HepG2 (cell line): ENCODE measurements around the gene CIITA. TPM values are rescaled to one million over a fixed set of nuclear protein-coding genes. Genes with fewer than 3 reads are reported as not detected.

Experiments used
- CBFB ChIP-seq: sonication (generic); formaldehyde crosslinking; IDR thresholded peaks from 2 replicates; pipeline ENCODE4 v1.4.0; 2020; ENCODE audit warnings: missing genetic modification reagents
- GPN1 ChIP-seq: sonication (generic); formaldehyde crosslinking; IDR thresholded peaks from 2 replicates; pipeline ENCODE4 v1.5.1; 2020; ENCODE audit warnings: missing genetic modification reagents, borderline replicate concordance
- HMGA1 ChIP-seq: sonication (generic); formaldehyde crosslinking; conservative IDR thresholded peaks from 2 replicates; pipeline ENCODE4 v1.4.0; 2020; ENCODE audit warnings: missing genetic modification reagents
- HNRNPUL1 ChIP-seq: fragments of 200-400 bp; formaldehyde crosslinking; IDR thresholded peaks from 2 replicates; pipeline ENCODE4 v1.6.1; 2017; ENCODE audit warnings: low read depth, mild to moderate bottlenecking, low read length, moderate library complexity
- KDM1A ChIP-seq: IDR thresholded peaks from 2 replicates; pipeline ENCODE4 v1.6.1; 2016; ENCODE audit warnings: missing compliant biosample characterization
- KLF6 ChIP-seq: IDR thresholded peaks from 2 replicates; pipeline ENCODE4 v1.8.0; 2016; ENCODE audit warnings: missing biosample characterization, missing genetic modification reagents
- MBNL3 ChIP-seq: fragments of 250-450 bp; sonication (Bioruptor Pico); conservative IDR thresholded peaks from 2 replicates; pipeline ENCODE4 v1.8.0; 2022; ENCODE audit warnings: mild to moderate bottlenecking, inconsistent platforms
- MED8 ChIP-seq: sonication (generic); formaldehyde crosslinking; IDR thresholded peaks from 2 replicates; pipeline ENCODE4 v1.8.1; 2023; ENCODE audit warnings: mild to moderate bottlenecking, missing genetic modification reagents; ENCODE audit not compliant: insufficient replicate concordance
- PLRG1 ChIP-seq: fragments of 450-650 bp; conservative IDR thresholded peaks from 2 replicates; pipeline ENCODE4 v1.6.1; 2016
- SRF ChIP-seq: IDR thresholded peaks from 2 replicates; pipeline ENCODE4 v1.6.1; 2011; ENCODE audit warnings: mild to moderate bottlenecking, low read depth, low read length, moderate library complexity
- TOPORS ChIP-seq: sonication (generic); formaldehyde crosslinking; IDR thresholded peaks from 2 replicates; pipeline ENCODE4 v1.8.0; 2023; ENCODE audit warnings: mild to moderate bottlenecking, missing genetic modification reagents
- ZFP36L1 ChIP-seq: sonication (generic); formaldehyde crosslinking; IDR thresholded peaks from 2 replicates; pipeline ENCODE4 v1.8.0; 2022; ENCODE audit warnings: mild to moderate bottlenecking, missing genetic modification reagents, moderate library complexity
- ZMYM4 ChIP-seq: sonication (generic); formaldehyde crosslinking; IDR thresholded peaks from 2 replicates; pipeline ENCODE4 v1.8.1; 2023; ENCODE audit warnings: mild to moderate bottlenecking, missing genetic modification reagents
- ZNF160 ChIP-seq: sonication (generic); formaldehyde crosslinking; IDR thresholded peaks from 2 replicates; pipeline ENCODE4 v1.8.0; 2022; ENCODE audit warnings: mild to moderate bottlenecking, inconsistent platforms, missing genetic modification reagents
- ZNF446 ChIP-seq: sonication (generic); formaldehyde crosslinking; IDR thresholded peaks from 2 replicates; pipeline ENCODE4 v1.5.0; 2020; ENCODE audit warnings: mild to moderate bottlenecking, missing genetic modification reagents
- ZNF543 ChIP-seq: sonication (generic); formaldehyde crosslinking; IDR thresholded peaks from 2 replicates; pipeline ENCODE4 v1.4.0; 2020; ENCODE audit warnings: mild to moderate bottlenecking, missing genetic modification reagents
- ZNF572 ChIP-seq: sonication (generic); formaldehyde crosslinking; IDR thresholded peaks from 2 replicates; pipeline ENCODE4 v1.5.1; 2020; ENCODE audit warnings: mild to moderate bottlenecking, missing genetic modification reagents
- ZNF749 ChIP-seq: sonication (generic); formaldehyde crosslinking; IDR thresholded peaks from 2 replicates; pipeline ENCODE4 v1.8.0; 2022; ENCODE audit warnings: mild to moderate bottlenecking, missing genetic modification reagents, moderate library complexity, borderline replicate concordance
- ZNF766 ChIP-seq: sonication (generic); formaldehyde crosslinking; IDR thresholded peaks from 2 replicates; pipeline ENCODE4 v1.5.0; 2020; ENCODE audit warnings: missing genetic modification reagents, borderline replicate concordance
- polyA plus RNA-seq, 8 experiments: library from polyadenylated mRNA; depleted of rRNA in 3 of 8; stranded (reverse) in 7 of 8; unstranded in 1 of 8; fragments of >200 nt; fragmentation: Illumina TruSeq in 4 of 8; extraction: Trizol in 4 of 8; gene quantifications; 2 replicates each; pipeline versions ENCODE4 v1.2.1 to v1.2.3, GENCODE V29; 2011 to 2016; ENCODE audit warnings: low read depth in 4 of 8, missing spikeins in 1 of 8, mixed read lengths in 1 of 8; ENCODE audit not compliant: insufficient read depth in 1 of 8
- total RNA-seq, 5 experiments: library from RNA; depleted of rRNA; stranded (reverse); fragments of >200 nt; fragmentation: Illumina TruSeq; extraction: Trizol; gene quantifications; 2 replicates each; pipeline ENCODE4 v1.2.3, GENCODE V29; 2016; ENCODE audit warnings: low read depth in 1 of 5
- TF ChIP-seq, protein P1 (sequence below): sonication (generic); formaldehyde crosslinking; IDR thresholded peaks from 2 replicates; pipeline ENCODE4 v1.4.0; 2020; ENCODE audit warnings: missing genetic modification reagents
- TF ChIP-seq, protein P2 (sequence below): sonication (generic); formaldehyde crosslinking; IDR thresholded peaks from 2 replicates; pipeline ENCODE4 v1.4.0; 2020; ENCODE audit warnings: mild to moderate bottlenecking, missing genetic modification reagents
- TF ChIP-seq, protein P3 (sequence below): sonication (generic); formaldehyde crosslinking; IDR thresholded peaks from 2 replicates; pipeline ENCODE4 v1.4.0; 2020; ENCODE audit warnings: low read depth, missing genetic modification reagents
- TF ChIP-seq, protein P4 (sequence below): sonication (generic); formaldehyde crosslinking; conservative IDR thresholded peaks from 2 replicates; pipeline ENCODE4 v1.5.0; 2020; ENCODE audit warnings: missing genetic modification reagents
- TF ChIP-seq, protein P5 (sequence below): IDR thresholded peaks from 2 replicates; pipeline ENCODE4 v1.6.1; 2016

CIITA gene
- total and polyA plus RNA-seq, 2 of the 13 experiments (the other 11 are each of a cell fraction or from before 2014, with no cell fraction given), result 0.08 to 0.09 TPM

DNA sequence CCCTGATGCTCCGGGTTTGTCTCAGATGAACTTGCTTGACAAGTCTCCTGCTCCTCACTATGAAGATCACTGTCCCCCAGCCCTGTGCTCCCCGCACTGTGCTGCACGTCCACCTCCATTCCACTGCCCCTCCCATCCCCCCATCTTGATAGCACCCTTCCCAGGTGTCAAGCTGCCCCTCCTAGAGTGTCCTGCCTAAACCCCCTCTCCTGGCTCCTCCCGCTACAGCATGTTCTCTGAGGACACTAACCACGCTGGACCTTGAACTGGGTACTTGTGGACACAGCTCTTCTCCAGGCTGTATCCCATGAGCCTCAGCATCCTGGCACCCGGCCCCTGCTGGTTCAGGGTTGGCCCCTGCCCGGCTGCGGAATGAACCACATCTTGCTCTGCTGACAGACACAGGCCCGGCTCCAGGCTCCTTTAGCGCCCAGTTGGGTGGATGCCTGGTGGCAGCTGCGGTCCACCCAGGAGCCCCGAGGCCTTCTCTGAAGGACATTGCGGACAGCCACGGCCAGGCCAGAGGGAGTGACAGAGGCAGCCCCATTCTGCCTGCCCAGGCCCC, 46.7 kb downstream of the CIITA start (continued):
- TF ChIP-seq, protein P1, sequence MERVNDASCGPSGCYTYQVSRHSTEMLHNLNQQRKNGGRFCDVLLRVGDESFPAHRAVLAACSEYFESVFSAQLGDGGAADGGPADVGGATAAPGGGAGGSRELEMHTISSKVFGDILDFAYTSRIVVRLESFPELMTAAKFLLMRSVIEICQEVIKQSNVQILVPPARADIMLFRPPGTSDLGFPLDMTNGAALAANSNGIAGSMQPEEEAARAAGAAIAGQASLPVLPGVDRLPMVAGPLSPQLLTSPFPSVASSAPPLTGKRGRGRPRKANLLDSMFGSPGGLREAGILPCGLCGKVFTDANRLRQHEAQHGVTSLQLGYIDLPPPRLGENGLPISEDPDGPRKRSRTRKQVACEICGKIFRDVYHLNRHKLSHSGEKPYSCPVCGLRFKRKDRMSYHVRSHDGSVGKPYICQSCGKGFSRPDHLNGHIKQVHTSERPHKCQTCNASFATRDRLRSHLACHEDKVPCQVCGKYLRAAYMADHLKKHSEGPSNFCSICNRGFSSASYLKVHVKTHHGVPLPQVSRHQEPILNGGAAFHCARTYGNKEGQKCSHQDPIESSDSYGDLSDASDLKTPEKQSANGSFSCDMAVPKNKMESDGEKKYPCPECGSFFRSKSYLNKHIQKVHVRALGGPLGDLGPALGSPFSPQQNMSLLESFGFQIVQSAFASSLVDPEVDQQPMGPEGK, result peak; percentile 78
- TF ChIP-seq MBNL3 (CRISPR knock-in tag) (no peak), ZNF749 (CRISPR knock-in tag) (no peak), ZNF446 (CRISPR knock-in tag) (no peak), PLRG1 (no peak), GPN1 (CRISPR knock-in tag) (no peak), CBFB (CRISPR knock-in tag) (0 out of 2 replicates have a peak, but pooled peaks have one; percentile 13), SRF (no peak), ZNF766 (no peak), ZNF160 (no peak), HNRNPUL1 (no peak), ZFP36L1 (peak; percentile 36; the same call in 1 of the 2 replicates), KLF6 (CRISPR knock-in tag) (no peak), KDM1A (CRISPR knock-in tag) (peak; percentile 79), ZNF572 (CRISPR knock-in tag) (peak; percentile 96), ZNF543 (CRISPR knock-in tag) (no peak; the same call in 1 of the 2 replicates), MED8 (CRISPR knock-in tag) (no peak), TOPORS (CRISPR knock-in tag) (no peak), HMGA1 (CRISPR knock-in tag) (no peak), ZMYM4 (peak; percentile 70)
- TF ChIP-seq, protein P2, sequence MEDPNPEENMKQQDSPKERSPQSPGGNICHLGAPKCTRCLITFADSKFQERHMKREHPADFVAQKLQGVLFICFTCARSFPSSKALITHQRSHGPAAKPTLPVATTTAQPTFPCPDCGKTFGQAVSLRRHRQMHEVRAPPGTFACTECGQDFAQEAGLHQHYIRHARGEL (CRISPR knock-in tag), result no peak
- TF ChIP-seq, protein P3, sequence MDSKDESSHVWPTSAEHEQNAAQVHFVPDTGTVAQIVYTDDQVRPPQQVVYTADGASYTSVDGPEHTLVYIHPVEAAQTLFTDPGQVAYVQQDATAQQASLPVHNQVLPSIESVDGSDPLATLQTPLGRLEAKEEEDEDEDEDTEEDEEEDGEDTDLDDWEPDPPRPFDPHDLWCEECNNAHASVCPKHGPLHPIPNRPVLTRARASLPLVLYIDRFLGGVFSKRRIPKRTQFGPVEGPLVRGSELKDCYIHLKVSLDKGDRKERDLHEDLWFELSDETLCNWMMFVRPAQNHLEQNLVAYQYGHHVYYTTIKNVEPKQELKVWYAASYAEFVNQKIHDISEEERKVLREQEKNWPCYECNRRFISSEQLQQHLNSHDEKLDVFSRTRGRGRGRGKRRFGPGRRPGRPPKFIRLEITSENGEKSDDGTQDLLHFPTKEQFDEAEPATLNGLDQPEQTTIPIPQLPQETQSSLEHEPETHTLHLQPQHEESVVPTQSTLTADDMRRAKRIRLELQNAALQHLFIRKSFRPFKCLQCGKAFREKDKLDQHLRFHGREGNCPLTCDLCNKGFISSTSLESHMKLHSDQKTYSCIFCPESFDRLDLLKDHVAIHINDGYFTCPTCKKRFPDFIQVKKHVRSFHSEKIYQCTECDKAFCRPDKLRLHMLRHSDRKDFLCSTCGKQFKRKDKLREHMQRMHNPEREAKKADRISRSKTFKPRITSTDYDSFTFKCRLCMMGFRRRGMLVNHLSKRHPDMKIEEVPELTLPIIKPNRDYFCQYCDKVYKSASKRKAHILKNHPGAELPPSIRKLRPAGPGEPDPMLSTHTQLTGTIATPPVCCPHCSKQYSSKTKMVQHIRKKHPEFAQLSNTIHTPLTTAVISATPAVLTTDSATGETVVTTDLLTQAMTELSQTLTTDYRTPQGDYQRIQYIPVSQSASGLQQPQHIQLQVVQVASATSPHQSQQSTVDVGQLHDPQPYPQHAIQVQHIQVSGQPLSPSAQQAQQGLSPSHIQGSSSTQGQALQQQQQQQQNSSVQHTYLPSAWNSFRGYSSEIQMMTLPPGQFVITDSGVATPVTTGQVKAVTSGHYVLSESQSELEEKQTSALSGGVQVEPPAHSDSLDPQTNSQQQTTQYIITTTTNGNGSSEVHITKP (CRISPR knock-in tag), result peak; percentile 86
- TF ChIP-seq, protein P4, sequence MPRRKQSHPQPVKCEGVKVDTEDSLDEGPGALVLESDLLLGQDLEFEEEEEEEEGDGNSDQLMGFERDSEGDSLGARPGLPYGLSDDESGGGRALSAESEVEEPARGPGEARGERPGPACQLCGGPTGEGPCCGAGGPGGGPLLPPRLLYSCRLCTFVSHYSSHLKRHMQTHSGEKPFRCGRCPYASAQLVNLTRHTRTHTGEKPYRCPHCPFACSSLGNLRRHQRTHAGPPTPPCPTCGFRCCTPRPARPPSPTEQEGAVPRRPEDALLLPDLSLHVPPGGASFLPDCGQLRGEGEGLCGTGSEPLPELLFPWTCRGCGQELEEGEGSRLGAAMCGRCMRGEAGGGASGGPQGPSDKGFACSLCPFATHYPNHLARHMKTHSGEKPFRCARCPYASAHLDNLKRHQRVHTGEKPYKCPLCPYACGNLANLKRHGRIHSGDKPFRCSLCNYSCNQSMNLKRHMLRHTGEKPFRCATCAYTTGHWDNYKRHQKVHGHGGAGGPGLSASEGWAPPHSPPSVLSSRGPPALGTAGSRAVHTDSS (CRISPR knock-in tag), result no peak
- TF ChIP-seq, protein P5, sequence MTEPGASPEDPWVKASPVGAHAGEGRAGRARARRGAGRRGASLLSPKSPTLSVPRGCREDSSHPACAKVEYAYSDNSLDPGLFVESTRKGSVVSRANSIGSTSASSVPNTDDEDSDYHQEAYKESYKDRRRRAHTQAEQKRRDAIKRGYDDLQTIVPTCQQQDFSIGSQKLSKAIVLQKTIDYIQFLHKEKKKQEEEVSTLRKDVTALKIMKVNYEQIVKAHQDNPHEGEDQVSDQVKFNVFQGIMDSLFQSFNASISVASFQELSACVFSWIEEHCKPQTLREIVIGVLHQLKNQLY (CRISPR knock-in tag), result no peak; the same call in 1 of the 2 replicates
